ENCODE results near the gene ADIPOR2.

DNA sequence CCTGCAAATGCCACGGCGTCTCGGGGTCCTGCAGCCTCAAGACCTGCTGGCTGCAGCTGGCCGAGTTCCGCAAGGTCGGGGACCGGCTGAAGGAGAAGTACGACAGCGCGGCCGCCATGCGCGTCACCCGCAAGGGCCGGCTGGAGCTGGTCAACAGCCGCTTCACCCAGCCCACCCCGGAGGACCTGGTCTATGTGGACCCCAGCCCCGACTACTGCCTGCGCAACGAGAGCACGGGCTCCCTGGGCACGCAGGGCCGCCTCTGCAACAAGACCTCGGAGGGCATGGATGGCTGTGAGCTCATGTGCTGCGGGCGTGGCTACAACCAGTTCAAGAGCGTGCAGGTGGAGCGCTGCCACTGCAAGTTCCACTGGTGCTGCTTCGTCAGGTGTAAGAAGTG, 45.1 kb upstream of the ADIPOR2 start:
- TF ChIP-seq, protein P1, sequence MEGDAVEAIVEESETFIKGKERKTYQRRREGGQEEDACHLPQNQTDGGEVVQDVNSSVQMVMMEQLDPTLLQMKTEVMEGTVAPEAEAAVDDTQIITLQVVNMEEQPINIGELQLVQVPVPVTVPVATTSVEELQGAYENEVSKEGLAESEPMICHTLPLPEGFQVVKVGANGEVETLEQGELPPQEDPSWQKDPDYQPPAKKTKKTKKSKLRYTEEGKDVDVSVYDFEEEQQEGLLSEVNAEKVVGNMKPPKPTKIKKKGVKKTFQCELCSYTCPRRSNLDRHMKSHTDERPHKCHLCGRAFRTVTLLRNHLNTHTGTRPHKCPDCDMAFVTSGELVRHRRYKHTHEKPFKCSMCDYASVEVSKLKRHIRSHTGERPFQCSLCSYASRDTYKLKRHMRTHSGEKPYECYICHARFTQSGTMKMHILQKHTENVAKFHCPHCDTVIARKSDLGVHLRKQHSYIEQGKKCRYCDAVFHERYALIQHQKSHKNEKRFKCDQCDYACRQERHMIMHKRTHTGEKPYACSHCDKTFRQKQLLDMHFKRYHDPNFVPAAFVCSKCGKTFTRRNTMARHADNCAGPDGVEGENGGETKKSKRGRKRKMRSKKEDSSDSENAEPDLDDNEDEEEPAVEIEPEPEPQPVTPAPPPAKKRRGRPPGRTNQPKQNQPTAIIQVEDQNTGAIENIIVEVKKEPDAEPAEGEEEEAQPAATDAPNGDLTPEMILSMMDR (IDR thresholded peaks at IDR 0.05): no peak
- no peak for TF ChIP-seq POLR2A (IDR thresholded peaks at IDR 0.05)

Data from ovary (tissue), 3 donors.